Right lobe of liver (tissue), 4 donors: Measurements from ENCODE around the gene HCN4.

Source experiments
- POLR2A ChIP-seq: fragments of 450-650 bp; IDR thresholded peaks from one replicate; pipeline ENCODE4 v1.6.1; 2017; ENCODE audit warnings: antibody characterized with exemption, mild to moderate bottlenecking
- TF ChIP-seq, protein P1 (sequence below), 4 donors: fragments of 200-600 bp in 3 of 4; fragments of 450-650 bp in 1 of 4; IDR thresholded peaks; one replicate each; pipeline versions ENCODE4 v1.5.1 to v1.8.0; 2016 to 2022; ENCODE audit warnings: antibody characterized with exemption in 4 of 4, mild to moderate bottlenecking in 2 of 4
- donor health status: DM: no; HTN: no; CAD: no.
- donor health status: DM: no; HTN: no; CAD: no.
- donor health status: DM: no; HTN: yes; CAD: no.

DNA sequence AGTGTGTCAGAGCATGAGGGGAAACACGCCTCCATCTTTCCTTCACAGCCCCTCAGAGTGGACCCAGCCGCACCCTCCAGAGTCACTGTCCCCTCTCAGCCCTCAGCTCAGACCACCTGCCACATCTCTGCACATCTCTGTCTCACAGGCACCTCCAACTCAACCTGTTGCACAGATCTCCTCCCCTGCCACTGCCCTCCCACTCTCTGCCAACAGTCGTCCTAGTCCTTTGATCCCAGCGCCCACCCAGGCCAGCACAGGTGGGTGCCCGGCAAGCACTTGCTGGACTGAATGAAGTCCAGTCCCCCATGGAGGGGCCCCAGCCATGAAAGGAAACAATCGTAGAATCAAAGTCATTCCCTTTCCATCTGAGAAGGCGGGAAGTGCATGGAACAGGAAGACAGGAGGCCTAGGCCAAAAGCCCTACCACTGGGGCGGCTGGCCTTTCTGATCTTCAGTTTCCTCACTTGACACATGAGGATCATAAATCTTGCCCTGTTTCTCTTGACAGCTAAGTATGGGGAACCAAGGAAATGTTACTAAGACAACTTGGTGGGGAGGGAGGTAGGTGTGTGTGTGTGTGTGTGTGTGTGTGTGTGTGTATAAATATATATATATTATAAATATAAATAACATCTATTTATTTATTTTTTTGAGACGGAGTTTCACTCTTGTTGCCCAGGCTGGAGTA, 28.1 kb downstream of the HCN4 start:
- TF ChIP-seq, protein P1, sequence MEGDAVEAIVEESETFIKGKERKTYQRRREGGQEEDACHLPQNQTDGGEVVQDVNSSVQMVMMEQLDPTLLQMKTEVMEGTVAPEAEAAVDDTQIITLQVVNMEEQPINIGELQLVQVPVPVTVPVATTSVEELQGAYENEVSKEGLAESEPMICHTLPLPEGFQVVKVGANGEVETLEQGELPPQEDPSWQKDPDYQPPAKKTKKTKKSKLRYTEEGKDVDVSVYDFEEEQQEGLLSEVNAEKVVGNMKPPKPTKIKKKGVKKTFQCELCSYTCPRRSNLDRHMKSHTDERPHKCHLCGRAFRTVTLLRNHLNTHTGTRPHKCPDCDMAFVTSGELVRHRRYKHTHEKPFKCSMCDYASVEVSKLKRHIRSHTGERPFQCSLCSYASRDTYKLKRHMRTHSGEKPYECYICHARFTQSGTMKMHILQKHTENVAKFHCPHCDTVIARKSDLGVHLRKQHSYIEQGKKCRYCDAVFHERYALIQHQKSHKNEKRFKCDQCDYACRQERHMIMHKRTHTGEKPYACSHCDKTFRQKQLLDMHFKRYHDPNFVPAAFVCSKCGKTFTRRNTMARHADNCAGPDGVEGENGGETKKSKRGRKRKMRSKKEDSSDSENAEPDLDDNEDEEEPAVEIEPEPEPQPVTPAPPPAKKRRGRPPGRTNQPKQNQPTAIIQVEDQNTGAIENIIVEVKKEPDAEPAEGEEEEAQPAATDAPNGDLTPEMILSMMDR (IDR thresholded peaks at IDR 0.05), result no peak
- no peak for TF ChIP-seq POLR2A
